DMS 273 treated with DMSO at 0.1 percent for 48 hours (cell line): ENCODE measurements around the gene RMI2.
"Not testable (repeated sequence)": the region's sequence is repeated elsewhere in the genome, so short reads cannot be mapped to it uniquely, and the experiment has no call there.

Source experiments
- DNase-seq: peaks from one replicate; lab custom pipeline; 2025; lab: John Stamatoyannopoulos, UW

RMI2 gene

GRCh38 chr16:11354733-11355574, 9.7 kb downstream of the RMI2 start:
- DNase-seq, result no peak

- DNase-seq, result no peak
Measured at GRCh38 chr16:11355862-11356261, 10.6 kb downstream of the RMI2 start.

- no peak for DNase-seq
Measured at GRCh38 chr16:11356573-11357331, 11.5 kb downstream of the RMI2 start.

- no peak for DNase-seq
Measured at GRCh38 chr16:11358531-11358930, 13.3 kb downstream of the RMI2 start.

DNA sequence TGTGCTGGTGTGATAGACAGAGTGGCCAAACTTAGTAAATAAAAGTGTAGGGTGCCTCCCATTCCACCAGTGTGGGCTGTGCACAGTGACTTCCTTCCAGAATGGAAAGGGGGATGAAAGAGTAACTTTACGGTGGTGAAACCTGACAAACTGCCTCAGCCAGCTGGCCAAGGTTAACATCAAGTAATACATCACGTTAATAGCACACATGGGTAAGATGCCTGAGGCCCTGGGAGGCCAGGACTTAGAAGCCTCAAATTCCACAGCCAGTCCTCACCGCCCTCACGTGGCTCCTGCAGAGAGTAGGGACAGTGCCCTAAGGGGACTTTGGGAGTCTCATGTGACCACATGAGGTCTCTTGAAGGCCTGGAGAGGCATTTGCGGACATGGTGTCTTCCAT, 14.1 kb downstream of the RMI2 start:
- no peak for DNase-seq

GRCh38 chr16:11360641-11361373, 15.5 kb downstream of the RMI2 start:
- no peak for DNase-seq

- no peak for DNase-seq
Measured at GRCh38 chr16:11361701-11362451, 16.6 kb downstream of the RMI2 start.

DNA sequence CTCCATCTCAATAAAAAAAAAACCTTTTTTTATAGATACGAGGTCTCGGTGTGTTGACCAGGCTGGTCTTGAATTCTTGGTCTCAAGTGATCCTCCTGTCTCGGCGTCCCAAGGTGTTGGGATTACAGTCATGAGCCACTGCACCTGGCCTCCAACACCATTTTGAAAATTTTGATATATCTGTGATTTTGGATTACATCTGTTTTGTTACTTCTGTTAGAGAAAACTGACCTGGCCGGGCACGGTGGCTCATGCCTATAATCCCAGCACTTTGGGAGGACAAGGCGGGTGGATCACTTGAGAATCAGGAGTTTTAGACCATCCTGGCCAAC, 18.6 kb downstream of the RMI2 start:
- DNase-seq, result no peak

GRCh38 chr16:11367483-11367906, 22.2 kb downstream of the RMI2 start:
- DNase-seq, result no peak

- DNase-seq, result no peak
Measured at GRCh38 chr16:11370084-11370931, 25.0 kb downstream of the RMI2 start.

GRCh38 chr16:11370932-11371279, 25.6 kb downstream of the RMI2 start:
- DNase-seq, result not testable (repeated sequence)

- DNase-seq, result no peak
Measured at GRCh38 chr16:11372073-11372828, 27.0 kb downstream of the RMI2 start.

DNA sequence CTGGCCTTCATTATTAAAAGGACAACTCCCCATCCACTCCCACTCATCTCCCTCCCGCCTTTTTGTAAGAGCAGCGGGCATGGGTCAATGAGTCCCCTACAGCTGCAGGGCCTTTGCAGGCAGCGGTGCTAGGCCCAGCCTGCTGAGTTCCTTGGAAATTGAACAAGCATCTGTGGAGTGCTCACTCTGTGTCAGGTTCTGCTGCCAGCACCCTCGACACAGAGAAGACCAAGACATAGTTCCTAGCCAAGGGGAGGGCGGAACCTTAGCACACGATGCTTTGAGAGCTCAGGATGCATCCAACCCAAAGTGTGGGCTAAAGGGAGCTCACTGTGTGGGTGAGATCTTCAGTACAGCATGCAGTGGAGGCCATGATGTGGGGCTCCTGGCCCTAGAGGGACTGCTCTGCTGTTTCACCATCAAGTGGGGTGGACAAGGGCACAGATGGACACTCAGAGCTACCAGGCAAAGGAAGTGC, 27.6 kb downstream of the RMI2 start:
- DNase-seq, result no peak

GRCh38 chr16:11374255-11374654, 29.0 kb downstream of the RMI2 start:
- no peak for DNase-seq

DNA sequence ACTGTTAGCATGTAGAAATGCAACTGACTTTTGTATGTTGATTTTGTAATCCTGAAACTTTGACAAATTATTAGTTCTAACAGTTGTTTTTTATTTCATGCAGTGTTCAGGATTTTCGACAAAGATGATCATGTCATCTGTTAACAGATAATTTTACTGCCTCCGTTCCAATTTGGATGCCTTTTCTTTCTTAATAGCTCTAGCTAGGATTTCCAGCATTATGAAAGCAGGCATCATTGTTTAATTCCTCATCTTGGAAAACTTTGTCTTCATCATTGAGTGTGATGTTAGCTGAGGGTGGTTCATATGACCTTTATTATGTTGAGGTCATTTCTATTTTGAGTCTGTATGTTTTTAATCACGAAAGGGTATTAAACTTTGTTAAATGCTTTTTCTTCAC, 31.9 kb downstream of the RMI2 start:
- DNase-seq, result no peak

DNA sequence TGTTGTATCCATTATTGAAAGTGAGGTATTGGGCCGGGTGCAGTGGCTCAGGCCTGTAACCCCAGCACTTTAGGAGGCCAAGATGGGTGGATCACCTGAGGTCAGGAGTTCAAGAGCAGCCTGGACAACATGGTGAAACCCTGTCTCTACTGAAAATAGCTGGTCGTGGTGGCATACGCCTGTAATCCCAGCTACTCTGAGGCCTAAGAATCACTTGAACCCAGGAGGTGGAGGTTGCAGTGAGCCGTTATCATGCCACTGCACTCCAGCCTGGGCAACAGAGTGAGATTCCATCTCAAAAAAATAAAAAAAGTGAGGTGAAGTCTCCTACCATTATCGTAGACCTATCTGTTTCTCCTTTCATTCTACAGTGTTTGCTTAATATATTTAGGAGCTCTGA, 33.7 kb downstream of the RMI2 start:
- not testable (repeated sequence) for DNase-seq

DNA sequence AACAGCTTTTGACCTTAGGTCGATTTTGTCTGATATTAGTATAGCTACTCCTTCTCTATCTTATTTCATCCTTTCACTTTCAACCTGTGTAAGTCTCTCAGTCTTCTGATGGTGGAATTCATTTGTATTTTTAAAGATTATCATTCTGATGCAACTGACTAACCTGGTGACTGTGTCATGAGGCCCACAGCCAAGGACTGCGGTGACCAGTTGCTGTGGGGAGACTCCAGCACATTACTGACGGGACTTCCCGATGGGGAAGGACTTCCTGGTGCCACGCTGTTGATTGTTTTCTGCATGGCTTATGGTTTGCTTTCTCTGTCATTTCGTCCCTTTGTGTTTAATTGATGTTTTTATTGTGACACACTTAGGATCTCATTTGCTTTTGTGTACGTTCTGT, 34.2 kb downstream of the RMI2 start:
- DNase-seq, result no peak

- no peak for DNase-seq
Measured at GRCh38 chr16:11380836-11381235, 35.6 kb downstream of the RMI2 start.

GRCh38 chr16:11383481-11384183, 38.4 kb downstream of the RMI2 start:
- DNase-seq, result no peak
